Measurements from ENCODE around the gene C10orf95. TPM values are rescaled to one million over a fixed set of nuclear protein-coding genes. Genes with fewer than 3 reads are reported as not detected.

Gene C10orf95
- total and polyA plus RNA-seq, 2 of the 13 experiments (the other 11 are each of a cell fraction or from before 2014, with no cell fraction given) = 0.05 to 0.07 TPM

- TF ChIP-seq USF2 (IDR thresholded peaks at IDR 0.05; ENCODE audit: low read depth, low read length) = no peak
- no peak for TF ChIP-seq USF2 (CRISPR knock-in tag; IDR thresholded peaks at IDR 0.05; ENCODE audit: borderline replicate concordance)
- TF ChIP-seq SP5 (CRISPR knock-in tag; IDR thresholded peaks at IDR 0.05; ENCODE audit: borderline replicate concordance, low read depth) = peak; percentile 67; the same call in 1 of the 2 replicates
- peak; percentile 74; the same call in 1 of the 2 replicates for TF ChIP-seq TARDBP (CRISPR knock-in tag; IDR thresholded peaks at IDR 0.05)
- no peak for TF ChIP-seq ARID3A (IDR thresholded peaks at IDR 0.05; ENCODE audit: low read depth, low read length)
- TF ChIP-seq ZIK1 (CRISPR knock-in tag; IDR thresholded peaks at IDR 0.05; ENCODE audit: borderline replicate concordance, low read depth) = peak; percentile 97
- no peak for TF ChIP-seq TERF1 (CRISPR knock-in tag; IDR thresholded peaks at IDR 0.05)
- no peak for TF ChIP-seq SP1 (IDR thresholded peaks at IDR 0.05)
- peak; percentile 66 for TF ChIP-seq SP1 (CRISPR knock-in tag; IDR thresholded peaks at IDR 0.05)
- TF ChIP-seq ZBTB49 (CRISPR knock-in tag; IDR thresholded peaks at IDR 0.05; ENCODE audit: borderline replicate concordance) = peak; percentile 68; the same call in 1 of the 2 replicates
- peak; percentile 84 for TF ChIP-seq ETV5 (CRISPR knock-in tag; IDR thresholded peaks at IDR 0.05; ENCODE audit: borderline replicate concordance)
- no peak for TF ChIP-seq ELF4 (CRISPR knock-in tag; IDR thresholded peaks at IDR 0.05; ENCODE audit: borderline replicate concordance)
- peak; percentile 22; the same call in 1 of the 2 replicates for TF ChIP-seq ZNF629 (CRISPR knock-in tag; conservative IDR thresholded peaks at IDR 0.05)
- 0 out of 2 replicates have a peak, but pooled peaks have one; percentile 60 for TF ChIP-seq ZNF264 (CRISPR knock-in tag; IDR thresholded peaks at IDR 0.05)
- TF ChIP-seq REST (IDR thresholded peaks at IDR 0.05; ENCODE audit: borderline replicate concordance in 1 of 2, low read depth in 1 of 2, low read length in 2 of 2) = no peak; a peak in 1 of 4 replicates
- TF ChIP-seq CCDC6 (CRISPR knock-in tag; IDR thresholded peaks at IDR 0.05) = peak; percentile 89
- peak; percentile 75; the same call in 1 of the 2 replicates for TF ChIP-seq ZNF296 (CRISPR knock-in tag; conservative IDR thresholded peaks at IDR 0.05)
- TF ChIP-seq ZNF790 (CRISPR knock-in tag; IDR thresholded peaks at IDR 0.05; ENCODE audit: borderline replicate concordance) = no peak
Observed at GRCh38 chr10:102422545-102423129, 28.7 kb downstream of the C10orf95 start (continued).
